HG03097 (cell line): Measurements from ENCODE around the gene CDK9.
A peak's percentile ranks its signal among the peaks of the same experiment; 100 is the strongest.
"Not testable (repeated sequence)": the region's sequence is repeated elsewhere in the genome, so short reads cannot be mapped to it uniquely, and the experiment has no call there.

Source experiments
- ATAC-seq: cut with Tn5 transposase; IDR thresholded peaks from one replicate; pipeline ENCODE4 v1.9.1; 2021; ENCODE audit not compliant: unreplicated experiment, low FRiP score

The CDK9 gene

GRCh38 chr9:127785933-127786772, at the start of gene CDK9:
Gene CDK9, plus strand, starts transcription at chr9:127786034. Its CDS starts 115 bp downstream, at chr9:127786149.
- peak; percentile 53 for ATAC-seq

- no peak for ATAC-seq
Observed at GRCh38 chr9:127738666-127739065, 47.2 kb upstream of the CDK9 start.

GRCh38 chr9:127739614-127740330, 46.1 kb upstream of the CDK9 start:
- no peak for ATAC-seq

- no peak for ATAC-seq
Observed at GRCh38 chr9:127741831-127742434, 43.9 kb upstream of the CDK9 start.

GRCh38 chr9:127742435-127743088, 43.3 kb upstream of the CDK9 start:
- no peak for ATAC-seq

- no peak for ATAC-seq
Observed at GRCh38 chr9:127744398-127745110, 41.3 kb upstream of the CDK9 start.

- ATAC-seq = no peak
Observed at GRCh38 chr9:127746959-127747569, 38.8 kb upstream of the CDK9 start.

GRCh38 chr9:127749090-127749787, 36.6 kb upstream of the CDK9 start:
- ATAC-seq = no peak

- no peak for ATAC-seq
Observed at GRCh38 chr9:127751269-127752054, 34.4 kb upstream of the CDK9 start.

- no peak for ATAC-seq
Observed at GRCh38 chr9:127753148-127753547, 32.7 kb upstream of the CDK9 start.

- no peak for ATAC-seq
Observed at GRCh38 chr9:127753622-127754021, 32.2 kb upstream of the CDK9 start.

- ATAC-seq = no peak
Observed at GRCh38 chr9:127754099-127755060, 31.5 kb upstream of the CDK9 start.

- ATAC-seq = no peak
Observed at GRCh38 chr9:127755061-127756060, 30.5 kb upstream of the CDK9 start.

- ATAC-seq = no peak
Observed at GRCh38 chr9:127756233-127756632, 29.6 kb upstream of the CDK9 start.

- ATAC-seq = not testable (repeated sequence)
Observed at GRCh38 chr9:127756776-127757175, 29.1 kb upstream of the CDK9 start.

- ATAC-seq = no peak
Observed at GRCh38 chr9:127758843-127759242, 27.0 kb upstream of the CDK9 start.
